ENCODE measurements around the gene RNF169.

DNA sequence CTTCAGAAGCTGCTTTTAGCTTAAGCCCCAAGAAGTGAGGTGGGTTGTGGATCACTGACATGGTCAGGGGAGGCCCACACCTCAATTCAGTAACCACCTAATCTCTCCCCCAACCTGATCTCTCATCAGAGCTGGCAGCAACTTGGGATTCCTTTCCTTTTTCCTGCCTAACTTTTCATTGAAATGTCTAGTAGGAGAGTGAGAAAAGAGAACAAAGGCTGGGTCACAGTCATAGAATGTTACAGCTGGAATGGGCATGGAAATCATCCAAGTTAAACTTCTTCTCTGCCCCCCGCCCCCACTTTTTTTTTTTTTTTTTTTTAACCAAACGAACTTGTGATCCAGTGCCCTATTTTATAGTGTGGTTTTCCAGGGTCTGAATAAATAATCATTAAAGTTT lies 91.8 kb downstream of the RNF169 start:
- TF ChIP-seq EZH2 (IDR thresholded peaks at IDR 0.05), result no peak
- no peak for TF ChIP-seq POLR2AphosphoS5 (IDR thresholded peaks at IDR 0.05; ENCODE audit: borderline replicate concordance, low read depth, low read length)
- TF ChIP-seq FOXP2 (optimal IDR thresholded peaks at IDR 0.05; ENCODE audit: control extremely low read depth, extremely low read length, insufficient read depth), result no peak

Data from SK-N-MC (cell line).